Sigmoid colon (tissue), 7 donors: ENCODE results near the gene GLP1R. TPM values are rescaled to one million over a fixed set of nuclear protein-coding genes. Genes with fewer than 3 reads are reported as not detected.

ENCODE experiments used
- DNase-seq: peaks from one replicate; pipeline ENCODE4 v3.0.0-alpha.2; 2019
- H3K27ac ChIP-seq, 4 donors: fragments of 200-600 bp; sonication (generic); one replicate each; pipeline ENCODE4 v1.5.1; 2016 to 2019; ENCODE audit warnings: mild to moderate bottlenecking in 1 of 4
- H3K27me3 ChIP-seq, 3 donors: fragments of 200-600 bp; sonication (generic); one replicate each; pipeline ENCODE4 v1.5.1; 2019; ENCODE audit warnings: mild to moderate bottlenecking in 1 of 3
- H3K36me3 ChIP-seq, 4 donors: fragments of 200-600 bp; sonication (generic); one replicate each; pipeline ENCODE4 v1.5.1; 2016 to 2019
- H3K4me1 ChIP-seq, 4 donors: fragments of 200-600 bp; sonication (generic); one replicate each; pipeline ENCODE4 v1.5.1; 2017 to 2019
- H3K4me3 ChIP-seq, 4 donors: fragments of 200-600 bp; sonication (generic); one replicate each; pipeline ENCODE4 v1.5.1; 2017 to 2019; ENCODE audit warnings: mild to moderate bottlenecking in 2 of 4, moderate library complexity in 1 of 4
- H3K9me3 ChIP-seq, 4 donors: fragments of 200-600 bp in 3 of 4; sonication (generic) in 3 of 4; one replicate each; pipeline versions ENCODE4 v1.5.1 to v1.6.1; 2013 to 2019
- EP300 ChIP-seq, 4 donors: sonication (generic); formaldehyde crosslinking; IDR thresholded peaks; one replicate each; pipeline ENCODE4 v1.6.1; 2017; ENCODE audit warnings: antibody characterized with exemption in 4 of 4
- POLR2A ChIP-seq, 2 donors: fragments of 450-650 bp; IDR thresholded peaks; one replicate each; pipeline ENCODE4 v1.6.1; 2016; ENCODE audit warnings: antibody characterized with exemption in 2 of 2, mild to moderate bottlenecking in 2 of 2, moderate library complexity in 2 of 2
- POLR2AphosphoS5 ChIP-seq, 4 donors: sonication (generic); formaldehyde crosslinking; IDR thresholded peaks; one replicate each; pipeline ENCODE4 v1.6.1; 2017; ENCODE audit warnings: antibody characterized with exemption in 4 of 4
- WGBS, 2 donors: extraction: QIAGEN DNeasy Blood & Tissue Kit; methylation state at CpG; one replicate each; pipeline ENCODE4 v1.1.7; 2013; 5-methylcytosine and 5-hydroxymethylcytosine counted together
- intact Hi-C: fragments of 100-400 bp; cut with DNase I; formaldehyde crosslinking; loops from one replicate; pipeline ENCODE4 v1.15.1; 2023
- polyA plus RNA-seq, 3 donors: library from polyadenylated mRNA; stranded (reverse); fragments of 200-250 nt; gene quantifications; one replicate each; pipeline ENCODE4 v1.2.3, GENCODE V29; 2013
- total RNA-seq, 4 donors: library from RNA; depleted of rRNA; stranded (reverse); fragments of >200 nt; gene quantifications; one replicate each; pipeline ENCODE4 v1.1.0, GENCODE V29; 2016
- TF ChIP-seq, protein P1 (sequence below), 4 experiments: fragments of 450-650 bp in 3 of 4; fragments of 200-600 bp in 1 of 4; IDR thresholded peaks; one replicate each; pipeline ENCODE4 v1.5.1; 2016 to 2019; ENCODE audit warnings: antibody characterized with exemption in 4 of 4, mild to moderate bottlenecking in 3 of 4, moderate library complexity in 2 of 4
- donor health status: healthy with polysubstance abuse.
- donor health status: Bipolar disorder and iron deficiency.
- donor health status: healthy.

The GLP1R gene
- total and polyA plus RNA-seq, 7 donors: 0.06 to 0.14 TPM; not detected in 5

DNA sequence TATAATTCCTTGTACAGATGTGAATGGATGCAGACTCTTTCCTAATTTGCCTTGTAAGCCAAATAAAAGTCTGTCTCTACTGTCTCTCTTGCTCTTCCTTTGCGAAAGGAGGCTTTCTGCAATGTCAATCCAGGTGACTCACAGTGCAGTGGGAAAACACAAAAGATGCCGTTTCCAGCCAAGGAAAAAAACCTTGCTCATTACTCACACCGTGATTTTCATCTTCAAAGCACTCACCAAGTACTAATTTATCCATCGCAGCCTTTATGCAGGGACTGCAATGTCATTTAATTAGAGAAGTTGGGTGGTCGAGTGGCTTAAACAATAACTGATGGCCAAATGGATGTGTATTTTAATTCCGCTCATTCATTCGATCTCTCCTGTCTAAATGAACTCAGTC is 42.6 kb downstream of the GLP1R start:
- Histone ChIP-seq H3K4me3 (no peak overlapping the region), H3K36me3 (no peaks in the 10 kb centered on the region), H3K27ac (no peak overlapping the region), H3K4me1 (peaks cover 0 to 19% (median 15%) of the 10 kb centered on the region in 4 donors), H3K27me3 (no peaks in the 10 kb centered on the region), H3K9me3 (no peaks in the 10 kb centered on the region)
- TF ChIP-seq, protein P1, sequence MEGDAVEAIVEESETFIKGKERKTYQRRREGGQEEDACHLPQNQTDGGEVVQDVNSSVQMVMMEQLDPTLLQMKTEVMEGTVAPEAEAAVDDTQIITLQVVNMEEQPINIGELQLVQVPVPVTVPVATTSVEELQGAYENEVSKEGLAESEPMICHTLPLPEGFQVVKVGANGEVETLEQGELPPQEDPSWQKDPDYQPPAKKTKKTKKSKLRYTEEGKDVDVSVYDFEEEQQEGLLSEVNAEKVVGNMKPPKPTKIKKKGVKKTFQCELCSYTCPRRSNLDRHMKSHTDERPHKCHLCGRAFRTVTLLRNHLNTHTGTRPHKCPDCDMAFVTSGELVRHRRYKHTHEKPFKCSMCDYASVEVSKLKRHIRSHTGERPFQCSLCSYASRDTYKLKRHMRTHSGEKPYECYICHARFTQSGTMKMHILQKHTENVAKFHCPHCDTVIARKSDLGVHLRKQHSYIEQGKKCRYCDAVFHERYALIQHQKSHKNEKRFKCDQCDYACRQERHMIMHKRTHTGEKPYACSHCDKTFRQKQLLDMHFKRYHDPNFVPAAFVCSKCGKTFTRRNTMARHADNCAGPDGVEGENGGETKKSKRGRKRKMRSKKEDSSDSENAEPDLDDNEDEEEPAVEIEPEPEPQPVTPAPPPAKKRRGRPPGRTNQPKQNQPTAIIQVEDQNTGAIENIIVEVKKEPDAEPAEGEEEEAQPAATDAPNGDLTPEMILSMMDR (IDR thresholded peaks at IDR 0.05): no peak
- TF ChIP-seq POLR2AphosphoS5 (IDR thresholded peaks at IDR 0.05): no peak
- TF ChIP-seq POLR2A (IDR thresholded peaks at IDR 0.05): no peak
- no peak for TF ChIP-seq EP300 (IDR thresholded peaks at IDR 0.05)
- WGBS, 2 donors: 81 to 82% methylated on average over 7 of the region's 7 CpGs
- intact Hi-C loops: no loop called here
- DNase-seq: no peak

GRCh38 chr6:39092124-39092523 is 43.5 kb downstream of the GLP1R start:
- no peak overlapping the region for H3K27ac ChIP-seq
- no peaks in the 10 kb centered on the region for H3K36me3 ChIP-seq
- no peaks in the 10 kb centered on the region for H3K27me3 ChIP-seq
- TF ChIP-seq POLR2AphosphoS5 (IDR thresholded peaks at IDR 0.05): no peak
- no peak for TF ChIP-seq EP300 (IDR thresholded peaks at IDR 0.05)
- TF ChIP-seq, protein P1 (IDR thresholded peaks at IDR 0.05): no peak
- TF ChIP-seq POLR2A (IDR thresholded peaks at IDR 0.05): no peak
- 51 to 67% methylated on average over 1 of the region's 1 CpG for WGBS, 2 donors
- DNase-seq: no peak
- no peak overlapping the region for H3K4me3 ChIP-seq
- intact Hi-C loops: no loop called here
- H3K4me1 ChIP-seq: peaks cover 0 to 17% (median 13%) of the 10 kb centered on the region in 4 donors
- H3K9me3 ChIP-seq: no peaks in the 10 kb centered on the region

GRCh38 chr6:39093149-39093708 is 44.6 kb downstream of the GLP1R start:
- H3K36me3 ChIP-seq: no peaks in the 10 kb centered on the region
- TF ChIP-seq, protein P1 (IDR thresholded peaks at IDR 0.05): no peak
- TF ChIP-seq POLR2A (IDR thresholded peaks at IDR 0.05) (no peak), POLR2AphosphoS5 (IDR thresholded peaks at IDR 0.05) (no peak), EP300 (IDR thresholded peaks at IDR 0.05) (no peak)

GRCh38 chr6:39095578-39095977 is 47.0 kb downstream of the GLP1R start:
- no peak for DNase-seq

More at GRCh38 chr6:39093149-39093708, 44.6 kb downstream of the GLP1R start:
- Histone ChIP-seq H3K4me3 (no peak overlapping the region), H3K9me3 (no peaks in the 10 kb centered on the region), H3K27me3 (no peaks in the 10 kb centered on the region), H3K4me1 (peaks cover 0 to 12% (median 9%) of the 10 kb centered on the region in 4 donors), H3K27ac (no peak overlapping the region)
- DNase-seq: no peak
- intact Hi-C loops: no loop called here
- 61 to 83% methylated on average over 4 of the region's 4 CpGs for WGBS, 2 donors

More at GRCh38 chr6:39095578-39095977, 47.0 kb downstream of the GLP1R start:
- H3K4me3 ChIP-seq: no peak overlapping the region
- intact Hi-C loops: no loop called here
- H3K27me3 ChIP-seq: no peaks in the 10 kb centered on the region
- H3K4me1 ChIP-seq: no peaks in the 10 kb centered on the region
- no peaks in the 10 kb centered on the region for H3K36me3 ChIP-seq
- TF ChIP-seq, protein P1 (IDR thresholded peaks at IDR 0.05): no peak
- TF ChIP-seq POLR2A (IDR thresholded peaks at IDR 0.05) (no peak), EP300 (IDR thresholded peaks at IDR 0.05) (no peak), POLR2AphosphoS5 (IDR thresholded peaks at IDR 0.05) (no peak)
- no peaks in the 10 kb centered on the region for H3K9me3 ChIP-seq
- H3K27ac ChIP-seq: no peak overlapping the region
